SIG-M5 (cell line): ENCODE results near the gene NKIRAS1.
"Not testable (repeated sequence)": the region's sequence is repeated elsewhere in the genome, so short reads cannot be mapped to it uniquely, and the experiment has no call there.

Source experiments
- DNase-seq: peaks from one replicate; lab custom pipeline; 2025; lab: John Stamatoyannopoulos, UW

NKIRAS1 gene

DNA sequence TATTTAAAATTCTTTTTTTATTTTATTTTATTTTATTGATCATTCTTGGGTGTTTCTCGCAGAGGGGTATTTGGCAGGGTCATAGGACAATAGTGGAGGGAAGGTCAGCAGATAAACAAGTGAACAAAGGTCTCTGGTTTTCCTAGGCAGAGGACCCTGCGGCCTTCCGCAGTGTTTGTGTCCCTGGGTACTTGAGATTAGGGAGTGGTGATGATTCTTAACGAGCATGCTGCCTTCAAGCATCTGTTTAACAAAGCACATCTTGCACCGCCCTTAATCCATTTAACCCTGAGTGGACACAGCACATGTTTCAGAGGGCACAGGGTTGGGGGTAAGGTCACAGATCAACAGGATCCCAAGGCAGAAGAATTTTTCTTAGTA is 46.1 kb downstream of the NKIRAS1 start:
- not testable (repeated sequence) for DNase-seq

DNA sequence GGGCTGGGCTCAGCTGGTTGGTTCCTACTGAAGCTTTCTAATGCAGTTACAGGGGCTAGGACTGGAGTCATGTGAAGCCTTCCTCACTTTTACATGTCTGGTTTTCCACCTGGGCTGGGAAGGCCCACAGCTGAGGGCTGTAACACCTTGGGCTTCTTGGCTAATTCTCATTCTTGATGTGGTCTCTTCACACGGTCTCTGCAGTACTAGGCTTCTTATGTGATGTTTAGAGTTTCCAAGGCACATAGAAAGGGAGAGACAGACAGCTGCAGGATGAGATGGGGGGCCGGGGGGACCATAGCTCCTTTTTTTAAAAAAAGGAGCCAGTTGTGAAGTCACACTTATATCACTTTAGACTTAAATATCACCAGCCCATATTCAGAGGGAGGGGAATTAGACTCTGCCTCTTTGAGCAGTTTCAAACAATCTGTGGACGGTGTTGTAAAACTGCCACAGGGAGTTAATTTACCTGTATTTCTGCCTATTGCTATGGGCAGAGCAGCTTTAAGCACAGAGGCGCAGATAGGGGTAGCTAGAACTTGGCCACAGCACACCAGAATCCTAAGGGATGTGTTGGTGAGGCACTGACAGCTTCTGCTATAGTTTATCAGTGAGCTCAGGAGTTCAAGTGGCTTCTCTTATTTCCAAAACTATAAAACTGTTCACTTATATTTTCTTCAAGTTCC is 46.7 kb downstream of the NKIRAS1 start:
- no peak for DNase-seq

DNA sequence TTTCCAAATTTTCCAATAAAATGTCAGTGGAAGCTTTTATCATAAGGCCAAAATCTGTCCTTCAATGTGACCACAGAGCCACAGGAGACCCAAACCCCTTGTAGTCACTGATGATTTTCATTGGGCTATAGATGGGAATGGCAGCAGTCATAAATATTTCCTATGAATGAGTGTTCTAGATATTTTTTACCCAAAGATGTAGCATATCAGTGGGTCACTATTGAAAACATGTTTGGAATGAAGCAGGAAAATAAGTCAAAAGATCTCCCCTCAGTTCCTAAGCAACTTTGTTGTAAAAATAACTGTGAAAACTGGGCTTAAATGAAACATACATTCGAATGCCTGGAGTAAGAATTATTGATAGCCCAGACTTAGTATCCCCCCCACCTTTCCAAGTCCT is 49.0 kb downstream of the NKIRAS1 start:
- no peak for DNase-seq

DNA sequence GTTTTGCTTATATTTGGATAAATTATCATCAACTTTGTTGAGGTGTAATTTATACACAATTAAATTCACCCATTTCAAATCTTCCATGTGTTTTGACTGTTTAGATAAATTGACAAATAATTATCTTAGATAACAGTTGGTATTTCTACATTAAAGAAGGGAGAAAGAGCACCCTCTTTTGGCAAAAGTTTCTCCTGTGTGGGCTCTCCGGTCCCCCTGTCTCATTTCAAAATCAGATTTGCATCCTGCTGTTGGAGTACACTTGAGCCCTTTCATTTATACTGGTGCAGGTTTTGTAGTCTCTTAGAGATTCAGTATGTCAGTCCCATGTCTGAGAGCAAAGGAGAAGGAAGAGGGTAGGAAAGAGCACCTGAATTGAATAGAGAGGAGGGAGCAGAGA is 49.4 kb downstream of the NKIRAS1 start:
- DNase-seq: no peak

DNA sequence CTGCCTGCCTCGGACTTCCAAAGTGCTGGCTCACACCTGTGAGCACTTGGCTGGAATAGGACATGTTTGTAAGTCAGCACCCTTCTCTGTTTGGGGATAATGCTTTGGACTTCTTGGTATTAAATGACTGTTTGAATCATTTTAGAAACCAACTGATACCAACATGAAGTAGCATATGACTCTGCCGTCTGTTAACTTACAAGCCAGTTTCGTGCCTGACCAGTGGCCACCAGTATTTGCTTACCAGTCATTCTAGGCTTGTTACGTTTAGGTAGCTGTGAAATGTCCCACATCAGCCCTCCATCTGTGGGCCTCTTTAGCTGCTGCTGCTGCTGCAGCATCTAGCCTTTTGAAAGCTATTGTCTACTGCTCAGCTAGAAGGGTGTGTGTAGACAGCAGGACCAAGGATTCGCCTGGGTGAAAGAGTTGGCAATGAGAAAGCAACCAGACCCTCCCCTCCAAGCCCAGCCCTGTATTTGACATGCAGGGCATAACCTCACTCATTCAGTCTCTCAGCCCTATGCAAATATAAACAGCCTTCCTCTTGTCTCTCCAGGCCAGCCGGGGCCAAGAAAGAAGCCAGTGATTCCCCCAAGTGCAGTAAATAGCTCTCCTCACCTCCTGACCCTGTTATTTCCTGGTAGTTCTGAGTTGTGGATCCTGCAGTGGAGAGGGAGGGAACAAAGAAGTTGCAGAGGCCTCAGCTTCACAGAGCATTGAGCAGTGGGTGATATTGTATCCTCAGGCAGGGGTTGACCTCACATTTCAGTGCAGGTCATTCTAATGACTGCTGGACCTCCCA is 51.0 kb downstream of the NKIRAS1 start:
- DNase-seq: no peak

DNA sequence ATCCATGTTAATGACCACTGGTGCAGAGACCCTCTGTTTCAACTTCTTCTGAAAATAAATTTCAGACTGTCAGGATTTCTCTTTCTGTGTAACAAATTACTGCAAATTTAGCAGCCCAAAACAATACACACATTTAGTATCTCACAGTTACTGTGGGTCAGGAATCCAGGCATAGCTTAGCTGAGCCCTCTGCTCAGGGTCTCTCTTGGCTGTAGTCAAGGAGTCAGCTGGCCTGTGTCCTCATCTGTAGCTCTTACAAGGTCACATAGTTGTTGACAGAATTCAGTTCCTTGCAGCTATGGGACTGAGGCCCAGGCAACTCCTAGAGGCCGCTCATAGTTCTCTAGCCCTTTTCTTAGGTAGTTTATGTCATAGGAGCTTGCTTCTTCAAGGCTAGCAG is 51.9 kb downstream of the NKIRAS1 start:
- DNase-seq: no peak

DNA sequence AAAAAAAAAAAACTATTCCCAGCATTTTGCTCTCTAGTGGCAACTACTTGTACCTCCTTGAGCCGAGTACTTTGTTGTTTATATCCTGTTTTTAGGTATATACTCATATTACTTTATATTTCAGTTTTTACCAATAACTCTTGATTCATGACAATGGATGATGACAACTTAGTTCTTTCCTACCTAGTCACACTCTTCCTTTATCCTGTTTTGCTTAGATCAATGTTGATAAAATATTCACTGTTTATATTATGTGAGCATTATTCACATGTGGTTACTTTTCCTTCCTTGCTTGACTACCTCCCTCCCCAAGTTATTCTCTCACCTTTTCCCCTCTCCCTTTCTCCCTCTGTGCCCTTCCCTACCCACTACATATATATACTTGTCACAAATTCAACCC is 53.7 kb downstream of the NKIRAS1 start:
- no peak for DNase-seq

DNA sequence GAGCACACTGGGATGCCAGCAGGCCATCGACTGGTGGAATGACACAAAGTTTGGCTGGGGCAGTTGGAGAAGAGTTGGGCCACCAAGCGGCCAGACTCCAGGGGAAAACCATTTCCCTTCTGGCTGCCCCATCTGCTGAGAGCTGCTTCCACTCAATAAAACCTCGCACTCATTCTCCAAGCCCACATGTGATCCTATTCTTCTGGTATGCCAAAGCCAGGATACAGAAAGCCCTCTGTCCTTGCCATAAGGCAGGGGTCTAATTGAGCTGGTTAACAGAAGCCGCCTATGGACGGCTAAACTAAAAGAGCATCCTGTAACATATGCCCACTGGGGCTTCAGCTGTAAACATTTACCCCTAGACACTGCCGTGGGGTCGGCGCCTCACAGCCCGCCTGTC is 55.1 kb downstream of the NKIRAS1 start:
- DNase-seq: no peak

DNA sequence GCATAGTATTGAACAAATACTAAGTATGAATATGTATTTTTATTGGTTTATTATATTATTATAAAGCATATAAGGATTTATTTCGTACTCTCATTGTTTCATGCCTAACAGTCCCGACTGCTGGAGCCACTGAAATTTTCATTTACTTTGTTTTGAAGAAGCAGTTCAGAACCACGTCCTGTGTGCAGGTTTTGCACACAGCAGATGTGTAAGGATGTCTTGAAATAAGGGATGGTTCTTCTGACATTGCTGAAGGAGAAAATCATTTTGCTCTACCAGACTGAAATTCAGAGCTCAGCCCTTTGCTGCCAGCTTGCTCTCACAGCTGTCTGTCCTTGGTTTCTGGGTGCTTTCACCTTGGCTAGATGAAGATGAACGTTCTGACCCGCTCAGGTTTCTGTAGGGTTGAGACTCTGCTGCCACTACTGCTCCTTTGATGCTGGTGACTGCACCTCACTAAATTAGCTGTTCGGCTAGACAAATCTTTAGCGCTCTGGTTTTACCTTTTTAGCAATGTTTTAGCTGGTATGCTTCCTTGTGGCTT is 56.9 kb downstream of the NKIRAS1 start:
- no peak for DNase-seq

DNA sequence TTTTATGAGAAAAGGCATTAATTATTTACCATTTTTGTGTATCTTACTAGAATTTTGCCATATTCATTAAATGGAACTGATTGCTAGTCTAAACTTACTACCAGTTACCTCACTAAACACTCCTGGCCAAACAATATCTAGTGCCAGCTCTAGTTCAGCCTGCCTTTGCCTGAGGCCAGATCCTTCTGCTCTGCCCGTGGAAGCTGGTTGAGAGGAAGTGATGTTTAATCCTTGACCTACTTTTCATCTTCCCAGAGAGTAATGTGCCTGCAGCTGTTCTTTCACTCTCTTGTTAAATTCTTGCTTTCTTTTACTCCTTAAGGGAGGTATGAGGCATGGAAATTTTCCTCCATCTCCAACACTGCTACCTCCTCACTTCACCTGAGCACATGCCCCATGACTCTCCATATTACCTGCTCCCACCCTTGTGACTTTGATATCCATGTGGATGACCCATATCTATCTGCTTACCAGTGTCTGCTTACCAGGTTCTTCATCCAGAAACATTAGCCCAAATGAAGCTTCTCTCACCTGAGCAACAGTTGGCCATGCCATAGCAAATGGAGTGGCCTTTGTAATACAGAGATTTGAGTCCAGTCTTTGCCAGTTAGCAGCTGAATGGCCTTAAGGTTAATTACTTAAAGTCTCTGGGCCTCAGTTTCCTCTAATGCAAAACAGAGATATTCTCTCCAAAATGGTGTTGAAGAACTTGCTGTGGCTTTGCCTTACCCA is 57.6 kb downstream of the NKIRAS1 start:
- DNase-seq: no peak

DNA sequence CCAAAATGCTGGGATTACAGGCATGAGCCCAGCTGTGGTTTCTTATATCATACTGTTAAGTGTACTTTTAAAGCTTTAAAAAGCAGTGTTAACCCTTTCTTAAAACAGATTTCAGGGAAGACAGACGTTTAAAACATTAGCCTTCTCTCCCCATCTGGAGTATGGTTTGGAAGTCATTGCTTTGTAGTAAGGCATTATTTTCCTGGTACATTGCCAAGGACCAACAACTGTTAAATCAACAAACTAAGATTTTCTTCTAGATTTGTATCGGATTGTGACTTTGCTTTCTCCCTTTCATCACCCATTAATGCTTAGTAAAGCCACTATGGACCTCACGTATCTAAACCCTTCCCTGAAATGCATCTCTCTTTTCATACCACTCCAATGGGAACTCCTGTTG is 60.5 kb downstream of the NKIRAS1 start:
- DNase-seq: no peak

DNA sequence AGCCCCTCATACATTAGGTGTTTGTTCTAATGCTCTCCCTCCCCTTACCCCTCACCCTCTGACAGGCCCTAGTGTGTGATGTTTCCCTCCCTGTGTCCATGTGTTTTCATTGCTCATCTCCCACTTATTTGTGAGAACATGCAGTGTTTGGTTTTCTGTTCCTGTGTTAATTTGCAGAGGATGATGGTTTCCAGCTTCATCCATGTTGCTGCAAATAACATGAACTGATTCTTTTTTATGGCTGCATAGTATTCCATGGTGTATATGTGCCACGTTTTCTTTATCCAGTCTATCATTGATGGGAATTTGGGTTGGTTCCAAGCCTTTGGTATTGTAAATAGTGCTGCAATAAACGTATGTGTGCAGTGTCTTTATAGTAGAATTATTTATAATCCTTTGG is 67.3 kb downstream of the NKIRAS1 start:
- DNase-seq: not testable (repeated sequence)

DNA sequence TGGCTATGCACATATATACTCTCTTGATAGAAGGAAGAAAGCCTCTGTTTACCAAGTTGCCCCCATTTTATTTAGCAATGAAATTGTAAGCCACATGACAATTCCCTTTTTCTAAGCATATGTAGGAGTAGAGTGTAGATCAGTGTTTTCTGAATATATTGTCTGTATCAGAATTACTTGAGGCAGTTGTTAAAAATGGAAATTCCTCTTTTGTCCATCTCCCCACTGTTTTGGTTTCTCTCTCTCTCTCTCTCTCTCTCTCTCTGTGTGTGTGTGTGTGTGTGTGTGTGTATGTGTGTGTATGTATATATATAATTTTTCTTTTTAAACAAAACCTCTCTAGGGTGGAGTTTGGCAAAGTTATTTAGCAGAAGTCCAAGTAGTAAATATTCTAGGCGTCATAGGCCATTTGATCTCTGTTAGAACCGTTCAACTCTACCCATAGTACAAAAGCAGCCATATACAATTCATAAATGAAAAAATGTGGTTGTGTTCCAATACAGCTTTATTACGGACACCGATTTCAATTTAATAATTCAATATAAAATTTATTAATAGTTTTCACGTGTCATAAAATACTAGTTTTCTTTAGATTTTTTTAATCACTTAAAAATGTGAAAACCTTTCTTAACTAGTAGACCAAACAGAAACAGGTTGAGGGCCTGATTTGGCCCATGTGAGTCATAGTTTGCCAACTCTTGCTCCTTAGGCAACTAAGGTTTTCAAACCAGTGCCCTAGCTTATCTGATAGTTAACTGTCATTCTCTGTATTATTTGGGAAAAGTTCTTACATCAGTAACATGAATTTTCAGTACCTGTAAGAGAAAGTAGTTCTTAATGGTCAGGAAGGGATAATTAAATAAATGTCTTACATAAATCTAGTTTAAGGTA is 71.2 kb downstream of the NKIRAS1 start:
- no peak for DNase-seq

DNA sequence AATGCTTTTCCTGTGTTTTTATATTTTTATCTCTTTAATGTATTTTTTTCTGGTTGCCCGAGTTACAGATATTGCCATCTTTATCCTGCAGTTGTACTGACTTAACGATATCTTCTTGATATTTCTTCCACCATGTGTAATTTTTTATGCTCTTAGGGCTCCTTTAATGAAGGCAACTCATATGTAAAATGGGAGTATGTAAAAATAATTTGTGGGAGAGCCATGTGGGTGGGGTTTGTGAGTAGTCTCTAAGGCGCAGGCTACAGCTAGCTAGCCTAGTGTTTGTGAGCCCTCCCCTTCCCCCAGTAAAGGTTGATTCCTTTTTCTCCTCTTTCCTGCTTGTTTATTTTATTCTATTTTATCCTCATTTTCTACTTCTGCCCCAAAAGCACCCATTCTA is 72.9 kb downstream of the NKIRAS1 start:
- no peak for DNase-seq
